ENCODE measurements around the gene CAPN6. TPM values are rescaled to one million over a fixed set of nuclear protein-coding genes. Genes with fewer than 3 reads are reported as not detected.

The CAPN6 gene
- total and polyA plus RNA-seq, 2 experiments from 2014 or later: 4.5 to 6.3 TPM

- Mint-ChIP-seq H3K4me1 (no peaks in the 10 kb centered on the region), H3K27ac (no peak overlapping the region), H3K4me3 (no peak overlapping the region), H3K9me3 (no peaks in the 10 kb centered on the region), H3K27me3 (ENCODE audit: insufficient read depth, low read depth, poor library complexity) (peaks cover 2% of the 10 kb centered on the region), H3K36me3 (ENCODE audit: low read depth) (no peaks in the 10 kb centered on the region)
- ATAC-seq (no peak), DNase-seq (ENCODE audit: low spot score) (no peak)
- Histone ChIP-seq H3K4me3 (no peak overlapping the region), H3K27ac (ENCODE audit: low read depth) (no peak overlapping the region), H3K36me3 (ENCODE audit: insufficient read depth) (no peaks in the 10 kb centered on the region), H3K27me3 (ENCODE audit: insufficient read depth) (no peaks in the 10 kb centered on the region), H4K20me1 (replicated peaks; ENCODE audit: insufficient read depth) (no peaks in the 10 kb centered on the region), H3F3A (replicated peaks; ENCODE audit: low read depth) (no peaks in the 10 kb centered on the region), H3K4me1 (ENCODE audit: insufficient read depth) (no peaks in the 10 kb centered on the region), H2AFZ (no peak overlapping the region), H3K79me2 (replicated peaks; ENCODE audit: insufficient read depth) (no peaks in the 10 kb centered on the region), H3K9me2 (ENCODE audit: insufficient read depth) (no peaks in the 10 kb centered on the region), H3K4me2 (no peak overlapping the region)
- TF ChIP-seq ETS1 (IDR thresholded peaks at IDR 0.05) (no peak), ZNF462 (CRISPR knock-in tag; IDR thresholded peaks at IDR 0.05) (no peak), NANOG (IDR thresholded peaks at IDR 0.05; ENCODE audit: borderline replicate concordance) (no peak), REST (IDR thresholded peaks at IDR 0.05; ENCODE audit: unreplicated experiment) (no peak), ZNF114 (CRISPR knock-in tag; IDR thresholded peaks at IDR 0.05) (no peak), STAT1 (IDR thresholded peaks at IDR 0.05; ENCODE audit: unreplicated experiment) (no peak), EZH2phosphoT487 (IDR thresholded peaks at IDR 0.05; ENCODE audit: unreplicated experiment) (no peak), EZH2 (IDR thresholded peaks at IDR 0.05; ENCODE audit: low read depth, unreplicated experiment) (no peak), CREB1 (CRISPR knock-in tag; IDR thresholded peaks at IDR 0.05; ENCODE audit: low read depth) (no peak), POLR2AphosphoS5 (IDR thresholded peaks at IDR 0.05; ENCODE audit: low read depth) (no peak), ZNF331 (CRISPR knock-in tag; IDR thresholded peaks at IDR 0.05; ENCODE audit: low read depth) (no peak)
These were observed 18.6 kb upstream of the CAPN6 start for GRCh38 chrX:111288841-111289240.

Measured in GM23338 (cell line).